Heart left ventricle (tissue), 13 donors: ENCODE data around the gene CD48.
"Not testable (repeated sequence)": the region's sequence is repeated elsewhere in the genome, so short reads cannot be mapped to it uniquely, and the experiment has no call there.

Experiments used
- CTCF ChIP-seq, 12 donors: fragments of 200-600 bp; sonication (generic) in 4 of 12; IDR thresholded peaks; one replicate each; pipeline versions ENCODE4 v1.5.0 to v1.8.0; 2018 to 2022; ENCODE audit warnings: antibody characterized with exemption in 12 of 12, mild to moderate bottlenecking in 5 of 12
- POLR2A ChIP-seq, 2 donors: fragments of 450-650 bp; IDR thresholded peaks; one replicate each; pipeline ENCODE4 v1.6.1; 2017; ENCODE audit warnings: antibody characterized with exemption in 2 of 2, mild to moderate bottlenecking in 2 of 2, moderate library complexity in 2 of 2
- donor health status: ischemic (EF 13 %, LVEDD 7.1; RV severe dilation, severe dysfunction).
- donor health status: DM: no; HTN: yes; CAD: no.
- donor health status: DM: no; HTN: no; CAD: no.
- donor health status: ischemic (EF 25% LVEDD 6.9; RV normal size, moderate dysfunction).
- donor health status: ischemic (EF 25% LVEDD 5.7; RV mildly dilated, moderate dysfunction).
- donor health status: ischemic (EF 35%, LVEDD 5.7; RV mildly dilated, moderate dysfunction).
- donor health status: nonischemic (EF 11% LVEDD 7.7; RV severe dilation, severe dysfunction).
- donor health status: DM: yes; HTN: yes; CAD: no.
- donor health status: PGD.
- donor health status: ischemic (EF 29% LVEDD 5.4; RV normal size, mild dysfunction).
- donor health status: nonischemic (EF 23%, LVEDD 6.1; RV moderate dilation, normal function).

GRCh38 chr1:160705212-160705621 is 6.4 kb downstream of the CD48 start:
- not testable (repeated sequence) for TF ChIP-seq POLR2A, CTCF (IDR thresholded peaks at IDR 0.05)
